Muscle layer of colon (tissue), 2 donors: ENCODE data around the gene UCN2.

Source experiments
- H3K27ac ChIP-seq: one replicate; pipeline ENCODE4 v1.7.0; 2013; ENCODE audit warnings: low read depth, mild to moderate bottlenecking, low read length, moderate library complexity
- H3K27me3 ChIP-seq, 2 donors: one replicate each; pipeline ENCODE4 v1.7.0; 2013; ENCODE audit warnings: low read length in 2 of 2, mild to moderate bottlenecking in 2 of 2; ENCODE audit not compliant: insufficient read depth in 2 of 2, control insufficient read depth in 1 of 2
- H3K36me3 ChIP-seq: one replicate; pipeline ENCODE4 v1.7.0; 2013; ENCODE audit warnings: mild to moderate bottlenecking, low read length; ENCODE audit not compliant: insufficient read depth
- H3K4me1 ChIP-seq: one replicate; pipeline ENCODE4 v1.7.0; 2013; ENCODE audit warnings: mild to moderate bottlenecking, low read length; ENCODE audit not compliant: insufficient read depth
- H3K4me3 ChIP-seq, 2 donors: one replicate each; pipeline ENCODE4 v1.7.0; 2013; ENCODE audit warnings: low read length in 2 of 2, low read depth in 1 of 2, mild to moderate bottlenecking in 1 of 2, moderate library complexity in 1 of 2
- H3K9ac ChIP-seq: one replicate; pipeline ENCODE4 v1.7.0; 2013; ENCODE audit warnings: low read length
- H3K9me3 ChIP-seq: one replicate; pipeline ENCODE4 v1.7.0; 2013; ENCODE audit warnings: mild to moderate bottlenecking, low read length
- donor health status: abdominal sarcoma.
- donor health status: Adenocarcinoma of cecum.

Gene UCN2

DNA sequence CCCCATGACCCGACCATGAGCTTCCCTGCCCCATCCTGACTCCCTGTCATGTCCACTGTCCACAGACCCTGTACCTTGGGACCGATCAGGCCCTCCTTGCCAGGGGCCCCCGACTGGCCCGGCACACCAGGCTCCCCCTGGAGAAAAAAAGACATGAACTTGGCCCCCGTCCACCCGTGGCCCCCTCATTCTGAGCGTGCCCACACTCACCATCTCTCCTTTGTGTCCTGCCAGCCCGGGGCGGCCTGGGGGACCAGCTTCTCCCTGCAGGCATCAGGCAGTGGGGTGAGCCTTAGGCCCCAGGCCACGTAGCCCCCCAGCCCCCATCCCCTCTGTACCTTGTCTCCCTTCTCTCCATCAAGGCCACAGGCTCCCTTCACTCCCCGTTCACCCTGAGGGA, 3.9 kb upstream of the UCN2 start:
- H3K36me3 ChIP-seq, result no peaks in the 10 kb centered on the region
- H3K9me3 ChIP-seq, result no peaks in the 10 kb centered on the region
- no peaks in the 10 kb centered on the region for H3K27me3 ChIP-seq
- no peaks in the 10 kb centered on the region for H3K4me1 ChIP-seq
- H3K4me3 ChIP-seq, result no peak overlapping the region
- H3K27ac ChIP-seq, result no peak overlapping the region
- no peak overlapping the region for H3K9ac ChIP-seq

GRCh38 chr3:48567090-48567489, 3.5 kb upstream of the UCN2 start:
- H3K9ac ChIP-seq, result no peak overlapping the region
- no peaks in the 10 kb centered on the region for H3K36me3 ChIP-seq
- H3K4me3 ChIP-seq, result no peak overlapping the region
- H3K9me3 ChIP-seq, result no peaks in the 10 kb centered on the region
- no peak overlapping the region for H3K27ac ChIP-seq
- no peaks in the 10 kb centered on the region for H3K4me1 ChIP-seq
- H3K27me3 ChIP-seq, result no peaks in the 10 kb centered on the region

DNA sequence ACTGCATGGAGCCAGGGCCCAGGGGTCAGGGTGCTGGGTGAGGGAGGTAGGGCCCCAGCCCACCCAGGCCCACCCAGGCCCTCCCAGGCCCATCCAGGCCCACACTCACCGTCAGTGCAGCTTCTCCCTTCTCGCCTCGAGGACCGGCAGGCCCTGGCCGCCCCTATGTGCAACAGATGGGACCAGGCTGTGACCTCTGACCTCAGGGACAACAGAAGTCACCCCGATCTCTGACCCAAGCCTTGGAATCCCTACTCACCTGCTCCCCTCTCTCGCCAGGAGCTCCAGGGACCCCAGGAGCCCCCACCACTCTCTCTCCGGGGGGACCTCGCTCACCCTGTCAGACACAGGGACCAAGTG, 2.8 kb upstream of the UCN2 start:
- Histone ChIP-seq H3K4me3 (no peak overlapping the region), H3K4me1 (peaks cover 2% of the 10 kb centered on the region), H3K27me3 (no peaks in the 10 kb centered on the region), H3K27ac (no peak overlapping the region), H3K9ac (no peak overlapping the region), H3K9me3 (no peaks in the 10 kb centered on the region), H3K36me3 (no peaks in the 10 kb centered on the region)

- Histone ChIP-seq H3K27me3 (no peaks in the 10 kb centered on the region), H3K27ac (no peak overlapping the region), H3K9ac (no peak overlapping the region), H3K4me3 (no peak overlapping the region), H3K36me3 (no peaks in the 10 kb centered on the region), H3K4me1 (peaks cover 8% of the 10 kb centered on the region), H3K9me3 (no peaks in the 10 kb centered on the region)
These were observed 2.2 kb upstream of the UCN2 start for GRCh38 chr3:48565591-48566400.

DNA sequence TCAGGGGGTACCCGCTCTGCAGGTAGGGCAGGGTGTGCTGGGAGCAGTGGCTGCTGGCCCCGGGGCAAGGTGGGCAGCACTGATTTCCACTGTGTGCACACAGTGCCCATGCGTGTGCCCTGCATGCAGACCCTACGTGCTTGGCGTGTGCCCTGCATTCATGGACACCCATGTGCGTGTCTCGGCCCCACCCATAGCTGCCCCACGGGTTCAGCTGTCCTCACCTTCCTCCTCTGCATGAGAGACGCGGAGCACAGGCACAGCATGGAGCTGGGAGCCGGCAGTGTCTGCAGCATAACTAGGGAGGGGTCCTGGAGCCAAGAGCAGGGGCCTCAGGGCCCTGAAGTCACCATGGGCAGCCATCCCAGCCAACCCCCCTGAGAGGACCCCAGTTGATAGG, 1.6 kb upstream of the UCN2 start:
- Histone ChIP-seq H3K9me3 (no peaks in the 10 kb centered on the region), H3K9ac (no peak overlapping the region), H3K4me3 (no peak overlapping the region), H3K27me3 (no peaks in the 10 kb centered on the region), H3K27ac (no peak overlapping the region), H3K4me1 (peaks cover 13% of the 10 kb centered on the region), H3K36me3 (no peaks in the 10 kb centered on the region)

- no peak overlapping the region for H3K27ac ChIP-seq
- no peak overlapping the region for H3K4me3 ChIP-seq
- no peaks in the 10 kb centered on the region for H3K27me3 ChIP-seq
- H3K4me1 ChIP-seq, result peaks cover 18% of the 10 kb centered on the region
- H3K9ac ChIP-seq, result no peak overlapping the region
- no peaks in the 10 kb centered on the region for H3K36me3 ChIP-seq
- no peaks in the 10 kb centered on the region for H3K9me3 ChIP-seq
These were observed 1.1 kb upstream of the UCN2 start for GRCh38 chr3:48564667-48565066.

DNA sequence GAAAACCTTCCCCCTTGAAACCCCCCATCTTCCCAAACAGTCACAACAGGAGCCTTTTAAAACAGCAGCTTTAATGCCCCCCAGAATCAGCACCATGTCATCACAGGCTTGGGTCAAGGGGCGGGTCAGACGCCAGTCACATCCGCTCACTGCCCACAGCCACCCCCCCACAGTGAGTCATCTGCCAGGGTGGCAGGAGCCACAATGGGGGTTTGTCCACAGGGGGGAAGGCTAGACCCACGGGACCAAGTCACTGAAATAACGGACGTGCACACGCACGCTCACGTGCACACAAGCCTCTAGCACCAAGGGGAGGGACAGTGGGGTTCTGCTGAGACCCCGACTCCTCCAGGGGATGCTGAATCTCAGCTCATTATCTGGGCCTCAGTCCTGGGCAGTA, 441 bp upstream of the UCN2 start:
- Histone ChIP-seq H3K4me1 (peaks cover 23% of the 10 kb centered on the region), H3K9ac (no peak overlapping the region), H3K27me3 (no peaks in the 10 kb centered on the region), H3K9me3 (no peaks in the 10 kb centered on the region), H3K36me3 (no peaks in the 10 kb centered on the region), H3K4me3 (no peak overlapping the region), H3K27ac (no peak overlapping the region)

- Histone ChIP-seq H3K9ac (no peak overlapping the region), H3K4me3 (no peak overlapping the region), H3K4me1 (peaks cover 23% of the 10 kb centered on the region), H3K36me3 (no peaks in the 10 kb centered on the region), H3K27me3 (no peaks in the 10 kb centered on the region), H3K27ac (no peak overlapping the region), H3K9me3 (no peaks in the 10 kb centered on the region)
These were observed 1.1 kb downstream of the UCN2 start for GRCh38 chr3:48562367-48563095.

DNA sequence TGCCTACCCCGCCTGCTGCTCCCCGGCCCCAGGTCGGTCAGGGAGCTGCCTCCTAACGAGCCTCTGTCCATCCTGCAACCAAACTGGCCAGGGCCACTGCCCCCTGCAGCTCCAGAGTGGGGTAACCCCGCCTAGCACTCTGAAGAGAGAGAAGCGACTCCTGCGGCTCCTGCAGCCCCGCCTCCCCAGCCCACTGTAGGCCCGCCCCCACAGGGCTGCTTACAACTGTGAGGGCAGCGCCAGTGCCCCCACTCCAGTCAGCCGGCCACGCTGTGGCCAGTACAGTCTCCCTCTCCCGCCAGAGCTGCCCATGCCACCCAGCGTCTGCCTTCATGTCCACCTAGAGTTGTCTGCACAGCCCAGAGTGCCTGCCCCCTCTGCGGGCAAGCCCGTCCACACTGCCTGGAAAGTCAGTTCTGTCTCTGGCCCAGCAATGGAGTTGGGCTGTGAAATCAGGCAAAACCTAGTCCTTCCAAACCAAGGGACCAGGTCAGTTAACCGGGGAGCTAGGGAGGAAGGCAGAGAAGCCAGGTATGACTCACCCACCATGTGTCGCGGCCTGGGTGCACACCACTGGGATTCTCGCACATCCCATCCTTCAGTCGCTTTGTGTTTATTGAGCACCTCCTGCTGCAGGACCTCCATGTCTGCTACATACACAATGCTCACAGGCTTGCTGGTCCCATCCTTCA, 2.4 kb downstream of the UCN2 start:
- H3K36me3 ChIP-seq, result no peaks in the 10 kb centered on the region
- no peaks in the 10 kb centered on the region for H3K9me3 ChIP-seq
- H3K4me3 ChIP-seq, result peak overlapping the region; percentile 32 to 56
- H3K27me3 ChIP-seq, result no peaks in the 10 kb centered on the region
- peak overlapping the region; percentile 61 for H3K27ac ChIP-seq
- H3K9ac ChIP-seq, result peak overlapping the region; percentile 25
- peaks cover 23% of the 10 kb centered on the region for H3K4me1 ChIP-seq

GRCh38 chr3:48560648-48561018, 2.9 kb downstream of the UCN2 start:
- Histone ChIP-seq H3K4me3 (peak overlapping the region; percentile 32 to 56), H3K27ac (peak overlapping the region; percentile 68), H3K9ac (peak overlapping the region; percentile 25), H3K4me1 (peaks cover 23% of the 10 kb centered on the region), H3K36me3 (no peaks in the 10 kb centered on the region), H3K27me3 (no peaks in the 10 kb centered on the region), H3K9me3 (no peaks in the 10 kb centered on the region)

- Histone ChIP-seq H3K27ac (no peak overlapping the region), H3K9ac (no peak overlapping the region), H3K36me3 (no peaks in the 10 kb centered on the region), H3K27me3 (no peaks in the 10 kb centered on the region), H3K4me1 (peaks cover 23% of the 10 kb centered on the region), H3K4me3 (no peak overlapping the region), H3K9me3 (no peaks in the 10 kb centered on the region)
These were observed 5.0 kb downstream of the UCN2 start for GRCh38 chr3:48558493-48559134.
